ENCODE results near the gene FAM53B.

Gene FAM53B

DNA sequence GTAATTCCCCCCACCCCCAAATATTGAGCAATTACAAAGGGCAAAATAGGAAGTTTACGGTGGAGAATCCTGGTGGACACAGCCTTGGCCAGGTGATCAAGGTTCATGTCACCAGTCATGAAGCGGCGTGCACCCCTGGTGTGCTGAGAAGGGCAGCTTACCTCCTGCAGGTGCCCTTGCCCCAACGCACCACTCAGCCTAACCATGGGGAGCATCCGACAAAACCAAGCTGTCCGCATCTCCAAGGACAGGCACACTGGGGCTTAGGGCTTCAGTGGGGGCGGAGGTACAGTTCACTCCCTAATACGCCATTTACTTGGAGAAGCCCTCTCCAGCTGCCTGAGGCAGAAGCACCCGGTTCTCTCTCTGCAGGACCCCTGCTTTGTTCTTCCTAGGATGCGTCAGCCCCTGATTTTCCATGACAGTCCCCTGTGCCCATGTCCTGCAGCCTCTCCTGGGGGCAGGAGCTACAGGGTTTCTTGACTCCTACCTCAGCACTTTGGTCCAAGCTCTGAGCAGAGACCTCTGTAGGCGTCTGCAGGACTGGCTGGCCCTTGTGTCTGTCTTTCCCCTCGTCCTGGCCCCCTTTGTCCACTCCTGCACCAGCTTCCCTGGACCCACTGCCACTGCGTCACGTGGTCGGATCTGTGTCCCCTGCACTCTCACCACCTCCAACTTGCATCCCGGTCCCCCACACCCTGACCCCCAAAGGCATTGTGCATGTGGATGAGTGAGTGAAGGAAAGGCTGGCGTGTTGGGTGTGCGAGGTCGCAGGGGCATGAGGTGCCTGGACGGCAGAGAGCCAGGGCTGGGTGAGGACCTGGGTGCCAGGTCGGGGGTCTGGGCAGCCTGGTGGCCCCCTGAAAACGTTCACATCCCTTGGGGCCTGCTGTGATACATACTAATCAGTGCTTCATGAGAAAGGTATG, 168.8 kb downstream of the FAM53B start:
- DNase-seq (ENCODE audit: low spot score) = no peak

DNA sequence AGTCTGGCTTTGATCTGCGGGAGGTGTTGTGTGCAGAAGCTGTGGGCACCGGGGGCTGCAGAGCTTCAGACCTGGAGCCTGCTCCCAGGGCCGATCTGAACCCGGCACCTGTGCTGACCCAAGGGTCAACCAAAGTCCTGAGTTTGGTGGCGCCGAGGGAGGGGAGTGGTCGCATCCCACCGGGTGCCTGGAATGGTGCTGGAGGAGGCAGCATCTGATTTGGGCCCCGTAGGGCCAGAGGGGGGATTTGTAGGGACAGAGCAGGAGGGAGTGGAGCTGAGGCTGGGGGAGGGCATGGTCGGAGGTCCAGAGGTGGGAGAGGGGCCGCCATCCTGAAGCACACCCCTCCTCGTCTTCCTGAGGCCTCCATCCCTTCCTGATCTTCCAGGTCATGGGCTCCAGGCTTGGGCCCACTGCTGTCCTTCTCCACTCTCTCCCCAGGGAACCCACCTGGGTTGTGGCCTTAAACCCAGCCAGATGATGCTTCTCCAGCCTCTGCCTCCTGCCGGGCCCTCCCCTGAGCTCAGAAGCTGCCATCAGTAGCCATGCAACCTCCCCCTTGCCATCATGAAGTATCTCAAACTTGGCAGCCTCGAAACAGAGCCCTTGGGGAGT, 169.6 kb downstream of the FAM53B start:
- DNase-seq (ENCODE audit: low spot score) = no peak

DNA sequence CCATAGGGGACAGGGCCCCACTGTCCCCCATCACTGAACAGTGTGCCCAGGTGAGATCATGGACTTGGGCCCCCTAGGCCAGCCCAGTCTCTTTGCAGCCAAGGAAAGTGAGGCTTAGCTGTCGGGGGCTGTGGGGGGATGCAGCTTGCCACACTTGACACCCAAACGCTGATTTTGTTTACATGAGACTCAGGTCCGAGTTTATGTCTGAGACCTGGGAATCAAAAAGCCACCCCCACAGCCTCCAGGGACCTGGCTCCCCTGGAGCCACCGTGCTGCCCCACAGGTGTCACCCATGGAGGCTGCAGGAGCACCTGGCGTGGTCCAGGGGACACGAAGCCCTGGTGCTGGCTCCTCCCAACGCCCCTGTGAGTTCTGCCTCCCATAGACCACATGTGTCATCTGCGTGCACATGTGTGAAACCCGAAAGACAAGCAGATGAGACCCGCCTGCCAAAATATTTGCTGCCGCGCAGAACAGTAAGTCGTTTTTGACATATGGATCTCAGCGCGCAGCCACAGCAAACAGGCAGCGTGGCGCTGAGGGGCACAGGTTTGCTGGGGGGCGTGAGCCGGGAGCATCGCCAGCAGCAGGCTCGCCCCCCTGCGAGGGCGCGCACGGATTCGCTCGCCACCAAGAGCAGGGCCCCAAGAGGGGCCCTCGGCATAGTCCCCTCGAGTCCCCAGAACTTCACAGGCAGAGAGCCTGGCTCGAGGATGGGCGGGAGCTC, 170.3 kb downstream of the FAM53B start:
- no peak for DNase-seq (ENCODE audit: low spot score)

DNA sequence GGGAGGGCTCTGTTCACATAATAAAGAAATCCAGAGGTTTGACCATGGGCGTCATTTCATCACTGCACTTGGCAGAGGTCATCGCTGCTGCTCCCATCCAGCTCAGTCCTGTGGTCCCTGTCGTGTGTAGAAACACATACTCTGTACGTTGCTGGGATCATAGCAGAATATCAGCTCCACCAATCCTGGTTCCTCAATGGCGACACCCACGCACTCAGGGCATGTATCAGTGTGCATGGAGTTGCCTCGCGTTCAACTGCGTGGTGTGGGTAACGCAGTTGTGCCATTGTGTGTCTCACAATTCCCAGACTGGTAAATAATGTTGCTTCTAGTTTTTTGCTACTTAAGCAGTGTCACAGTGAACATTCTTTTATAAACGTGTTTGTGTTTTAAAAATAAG, 171.4 kb downstream of the FAM53B start:
- DNase-seq (ENCODE audit: low spot score) = no peak

DNA sequence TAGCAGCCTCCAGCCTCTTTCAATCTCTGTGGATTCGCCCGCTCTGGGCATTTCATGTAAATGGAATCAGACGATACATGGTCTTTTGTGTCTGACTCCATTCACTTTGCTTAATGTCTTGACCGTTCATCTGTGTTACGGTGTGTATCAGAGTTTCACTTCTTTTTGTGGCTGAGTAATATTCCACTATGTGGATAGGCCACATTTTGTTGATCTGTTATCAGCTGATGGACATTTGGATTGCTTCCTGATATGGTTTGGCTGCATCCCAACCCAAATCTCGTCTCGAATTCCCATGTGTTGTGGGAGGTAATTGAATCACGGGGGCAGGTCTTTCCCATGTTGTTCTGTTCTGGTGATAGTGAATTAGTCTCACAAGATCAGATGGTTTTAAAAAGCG, 173.5 kb downstream of the FAM53B start:
- DNase-seq (ENCODE audit: low spot score) = no peak

DNA sequence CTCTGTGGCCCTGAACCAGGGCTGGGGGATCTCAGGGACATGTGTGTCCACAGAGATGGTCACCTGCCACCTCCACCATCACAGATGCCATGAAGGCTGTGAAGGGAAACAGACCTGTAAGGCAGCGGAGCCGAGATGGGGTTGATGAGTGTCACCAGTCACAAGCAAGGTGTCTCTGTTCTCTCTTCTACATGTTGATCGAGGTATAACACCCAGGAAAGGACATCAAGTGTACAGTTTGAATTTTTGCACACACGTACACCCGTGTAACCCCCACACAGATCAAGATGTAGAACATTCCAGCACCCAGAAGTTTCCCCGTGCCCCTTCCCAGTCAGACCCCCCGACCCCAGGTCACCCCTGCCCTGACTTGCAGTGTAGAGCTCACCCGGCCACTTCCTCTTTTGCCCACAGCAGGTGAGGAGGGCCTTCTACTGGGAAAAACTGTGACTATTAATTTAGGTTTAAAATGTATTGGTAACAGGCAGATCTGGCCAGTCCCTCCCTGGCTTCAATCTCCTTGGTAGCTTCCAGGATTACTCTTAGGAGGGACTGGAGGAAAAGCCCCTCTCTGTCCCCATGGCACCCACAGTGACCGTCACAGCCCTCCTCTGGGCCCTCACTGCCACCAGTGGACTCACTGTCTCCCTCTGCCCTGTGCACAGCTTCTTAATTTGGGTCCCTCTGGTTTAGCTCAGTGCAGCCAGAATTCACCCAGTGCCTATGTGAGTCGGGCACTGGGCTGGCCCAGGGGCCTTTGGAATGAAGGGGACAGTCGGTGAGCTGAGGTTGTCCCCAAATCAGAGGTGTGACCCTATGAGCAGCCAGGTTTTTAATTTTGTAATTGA, 174.3 kb downstream of the FAM53B start:
- no peak for DNase-seq (ENCODE audit: low spot score)

Data from RKO (cell line).